Activated CD8-positive, alpha-beta T cell treated with anti-CD3 and anti-CD28 coated beads, Interleukin-2, amount 10 ng/mL, durations not matched to agents 7 days and 5 days (primary cell): ENCODE results near the gene SERPINC1. TPM values are rescaled to one million over a fixed set of nuclear protein-coding genes. Genes with fewer than 3 reads are reported as not detected.
"Not testable (repeated sequence)": the region's sequence is repeated elsewhere in the genome, so short reads cannot be mapped to it uniquely, and the experiment has no call there.

Source experiments
- ATAC-seq: fragments of 150-1000 bp; cut with Tn5 transposase; one replicate; pipeline ENCODE4 v1.10.0; 2021; ENCODE audit warnings: moderate library complexity
- CTCF ChIA-PET: fragments of 350-600 bp; sonication (Branson Sonifier 250); formaldehyde crosslinking; loops from one replicate; lab custom pipeline; 2021; ENCODE audit warnings: antibody characterized with exemption; lab: Charles Lee
- POLR2A ChIA-PET: fragments of 350-600 bp; sonication (Branson Sonifier 250); formaldehyde crosslinking; loops from one replicate; lab custom pipeline; 2021; ENCODE audit warnings: antibody characterized with exemption; lab: Charles Lee
- DNase-seq: peaks from one replicate; pipeline ENCODE4 v3.0.0-alpha.2; 2020
- H3K27ac Mint-ChIP-seq: one replicate; pipeline ENCODE4 v1.8.0; 2021; ENCODE audit warnings: mild to moderate bottlenecking, mixed read lengths
- H3K27me3 Mint-ChIP-seq: one replicate; pipeline ENCODE4 v1.8.0; 2021; ENCODE audit warnings: low read depth, mixed read lengths
- H3K36me3 Mint-ChIP-seq: one replicate; pipeline ENCODE4 v1.8.0; 2021; ENCODE audit warnings: low read depth, mixed read lengths
- H3K4me1 Mint-ChIP-seq: one replicate; pipeline ENCODE4 v1.8.0; 2021; ENCODE audit warnings: low read depth, mixed read lengths
- H3K4me3 Mint-ChIP-seq: one replicate; pipeline ENCODE4 v1.8.0; 2021; ENCODE audit warnings: mild to moderate bottlenecking, mixed read lengths
- H3K9me3 Mint-ChIP-seq: one replicate; pipeline ENCODE4 v1.8.0; 2022; ENCODE audit warnings: mixed read lengths; ENCODE audit not compliant: insufficient read depth
- total RNA-seq, 2 experiments: library from RNA; stranded (reverse); gene quantifications; one replicate each; pipeline ENCODE4 v1.2.3, GENCODE V29; 2021

Gene SERPINC1
- total RNA-seq, 2 experiments from 2014 or later = not detected

DNA sequence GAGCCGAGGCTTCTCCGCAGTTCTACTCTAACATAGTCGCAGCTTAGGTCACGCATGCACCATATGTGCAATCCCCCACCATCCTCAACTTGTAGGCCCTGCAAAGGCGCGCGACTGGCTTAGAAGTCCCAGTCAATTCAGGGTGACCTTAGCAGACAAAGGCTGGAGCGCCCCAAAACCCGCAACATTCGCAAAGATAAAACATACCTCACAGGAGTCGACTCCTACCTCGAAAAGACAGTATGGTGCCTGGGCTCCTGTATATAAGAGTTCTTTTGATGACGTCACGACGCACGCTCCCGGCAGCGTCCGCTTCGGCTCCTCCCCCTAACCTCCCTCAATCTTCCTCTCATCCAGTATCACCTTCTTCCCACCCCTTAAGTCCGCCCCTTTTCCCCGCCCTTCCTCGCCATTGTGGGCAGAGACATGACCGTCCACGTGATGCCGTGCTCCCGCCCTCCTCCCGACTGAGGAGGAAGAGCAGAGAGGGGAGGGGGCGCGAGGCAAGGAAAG is 49.3 kb downstream of the SERPINC1 start, which contains the start of gene GAS5:
Gene GAS5 (minus strand): TSS at position 237 of the 513 bp plus-strand sequence.
- ChIA-PET POLR2A (interaction anchor here (0.5 to 4.6 kb wide), 25 partner anchors 8 to 1136 kb away, joined by 3 to 36 read pairs (median 3); partner anchors contain the start of genes CENPL, DARS2, KLHL20 and PRDX6), CTCF (interaction anchor here (0.6 to 3.2 kb wide), 7 partner anchors 10 to 438 kb away, joined by 3 to 12 read pairs (median 4); partner anchors contain the start of genes CENPL, DARS2 and KLHL20)
- H3K36me3 Mint-ChIP-seq = peaks cover 61% of the 10 kb centered on the region

DNA sequence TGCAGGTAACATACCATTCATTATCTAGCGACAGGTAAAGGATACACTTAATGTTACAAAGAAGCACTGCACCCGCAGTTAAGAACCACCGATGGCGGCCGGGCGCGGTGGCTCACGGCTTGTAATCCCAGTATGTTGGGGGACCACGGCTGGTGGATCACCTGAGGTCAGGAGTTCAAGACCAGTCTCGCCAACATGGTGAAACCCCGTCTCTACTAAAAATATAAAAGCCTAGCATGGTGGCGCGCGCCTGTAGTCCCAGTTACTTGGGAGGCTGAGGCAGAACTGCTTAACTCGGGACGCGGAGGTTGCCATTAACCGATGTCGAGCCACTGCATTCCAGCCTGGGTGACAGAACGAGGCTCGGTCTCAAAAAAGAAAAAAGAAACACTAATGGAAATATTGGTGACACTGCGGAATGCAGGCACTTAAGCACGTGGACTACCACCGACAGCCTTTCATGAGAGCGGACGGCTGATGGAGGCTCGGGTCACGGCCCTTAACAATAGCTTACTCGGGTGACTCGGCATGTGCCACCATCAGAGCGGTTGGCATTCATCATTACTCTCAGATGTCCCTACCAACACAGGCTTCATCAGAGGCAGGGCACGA is 49.9 kb downstream of the SERPINC1 start:
- H3K27ac Mint-ChIP-seq = peak overlapping the region; percentile 94
- DNase-seq = no peak
- H3K36me3 Mint-ChIP-seq = peaks cover 63% of the 10 kb centered on the region
- no peaks in the 10 kb centered on the region for H3K9me3 Mint-ChIP-seq
- peaks cover 68% of the 10 kb centered on the region for H3K4me1 Mint-ChIP-seq
- ChIA-PET CTCF (interaction anchor here (0.6 to 3.2 kb wide), 3 partner anchors 23 to 437 kb away, joined by 3 to 12 read pairs (median 4); partner anchors contain the start of genes CENPL and DARS2), POLR2A (interaction anchor here (0.6 to 4.6 kb wide), 13 partner anchors 9 to 1137 kb away, joined by 3 to 36 read pairs (median 3); partner anchors contain the start of genes CENPL, DARS2, KLHL20 and PRDX6)
- H3K4me3 Mint-ChIP-seq = peak overlapping the region; percentile 89
- no peaks in the 10 kb centered on the region for H3K27me3 Mint-ChIP-seq
- ATAC-seq = no peak

More for the DNA sequence above, 49.3 kb downstream of the SERPINC1 start, which contains the start of gene GAS5:
- H3K4me3 Mint-ChIP-seq = peak within 1 kb of the TSS; percentile 89
- no peaks in the 10 kb centered on the region for H3K27me3 Mint-ChIP-seq
- ATAC-seq (peak; percentile 80), DNase-seq (peak; percentile 100)
- H3K4me1 Mint-ChIP-seq = peaks cover 66% of the 10 kb centered on the region
- peak within 1 kb of the TSS; percentile 94 for H3K27ac Mint-ChIP-seq
- H3K9me3 Mint-ChIP-seq = no peaks in the 10 kb centered on the region

DNA sequence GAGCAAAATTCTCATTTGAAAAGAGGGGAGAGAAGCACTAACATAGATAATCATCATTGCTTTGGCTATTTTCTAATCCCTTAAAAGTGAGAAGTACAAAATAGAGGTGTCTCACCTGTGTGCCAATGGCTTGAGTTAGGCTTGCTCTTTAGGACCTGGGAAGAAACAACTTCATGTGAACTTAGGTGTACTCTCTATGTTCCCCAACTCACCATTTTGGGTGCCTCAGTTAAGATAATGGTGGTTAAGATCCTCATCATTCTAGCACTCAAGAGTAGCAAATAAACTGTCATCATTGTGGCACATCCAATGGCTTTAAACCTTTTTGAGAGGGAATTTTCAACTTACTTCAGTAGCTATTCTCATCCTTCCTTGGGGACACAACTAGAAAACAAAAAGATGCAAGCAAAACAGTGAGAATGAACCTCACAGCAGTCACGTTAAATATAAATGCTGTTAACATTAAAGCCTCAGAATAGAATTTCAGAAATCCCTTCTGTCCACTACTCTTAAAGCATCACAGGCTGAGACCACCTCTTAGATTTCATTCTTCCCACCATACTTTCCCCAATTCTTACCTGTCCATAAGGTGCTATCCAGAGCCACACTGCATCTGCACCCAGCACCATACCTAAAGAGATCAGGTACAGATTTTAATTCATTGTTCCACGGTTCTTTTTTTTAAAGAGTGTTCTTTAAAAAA is 50.6 kb downstream of the SERPINC1 start:
- ChIA-PET CTCF (interaction anchor here (0.6 to 3.2 kb wide), 3 partner anchors 9 to 437 kb away, joined by 3 to 12 read pairs (median 3); no protein-coding TSS in a partner anchor), POLR2A (interaction anchor here (0.7 to 4.6 kb wide), 3 partner anchors 8 to 42 kb away, joined by 3 to 36 read pairs (median 4); partner anchors contain the start of genes CENPL and DARS2)
- peaks cover 69% of the 10 kb centered on the region for H3K4me1 Mint-ChIP-seq
- DNase-seq (no peak), ATAC-seq (no peak)
- H3K27ac Mint-ChIP-seq = peak overlapping the region; percentile 94
- H3K27me3 Mint-ChIP-seq = no peaks in the 10 kb centered on the region
- peaks cover 67% of the 10 kb centered on the region for H3K36me3 Mint-ChIP-seq
- H3K9me3 Mint-ChIP-seq = no peaks in the 10 kb centered on the region
- H3K4me3 Mint-ChIP-seq = peak overlapping the region; percentile 89

DNA sequence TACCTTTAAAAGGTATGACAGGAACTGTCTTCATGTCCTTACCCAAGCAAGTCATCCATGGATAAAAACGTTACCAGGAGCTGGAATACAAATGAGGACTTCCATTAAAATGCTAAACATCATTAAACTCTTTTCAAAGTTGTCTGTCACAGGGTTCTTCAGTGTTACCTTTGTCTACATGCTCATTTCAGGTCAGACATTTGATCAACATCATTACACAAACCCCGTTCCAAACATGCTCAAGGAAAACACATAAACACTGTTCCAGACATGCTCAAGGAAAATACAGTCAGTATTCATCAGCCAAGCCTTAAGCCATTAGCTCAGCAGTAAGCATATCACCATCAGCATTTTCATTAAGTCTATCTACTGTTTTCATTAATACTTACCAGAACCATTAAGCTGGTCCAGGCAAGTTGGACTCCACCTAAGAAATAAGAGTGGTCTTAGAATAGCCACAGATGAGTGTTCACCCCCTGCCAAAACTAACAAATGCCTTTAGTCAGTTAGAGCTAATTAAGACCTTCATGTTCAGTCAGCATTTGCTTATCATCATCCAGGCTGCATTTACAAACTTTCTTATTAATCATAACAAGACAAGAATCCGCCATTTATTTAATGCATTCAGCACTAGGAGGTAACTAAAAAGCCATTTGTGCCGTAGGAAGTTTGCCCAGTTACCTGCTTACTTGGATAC is 51.5 kb downstream of the SERPINC1 start:
- ChIA-PET POLR2A (interaction anchor here (0.7 to 4.6 kb wide), 3 partner anchors 9 to 41 kb away, joined by 3 to 36 read pairs (median 4); partner anchors contain the start of genes CENPL and DARS2), CTCF (interaction anchor here (0.8 to 1.6 kb wide), 3 partner anchors 8 to 436 kb away, joined by 3 to 6 read pairs (median 3); no protein-coding TSS in a partner anchor)
- no peak for ATAC-seq
- Mint-ChIP-seq H3K27me3 (no peaks in the 10 kb centered on the region), H3K4me1 (peaks cover 59% of the 10 kb centered on the region), H3K9me3 (no peaks in the 10 kb centered on the region), H3K27ac (peak overlapping the region; percentile 94), H3K36me3 (peaks cover 65% of the 10 kb centered on the region), H3K4me3 (peak overlapping the region; percentile 89)
- DNase-seq = no peak

DNA sequence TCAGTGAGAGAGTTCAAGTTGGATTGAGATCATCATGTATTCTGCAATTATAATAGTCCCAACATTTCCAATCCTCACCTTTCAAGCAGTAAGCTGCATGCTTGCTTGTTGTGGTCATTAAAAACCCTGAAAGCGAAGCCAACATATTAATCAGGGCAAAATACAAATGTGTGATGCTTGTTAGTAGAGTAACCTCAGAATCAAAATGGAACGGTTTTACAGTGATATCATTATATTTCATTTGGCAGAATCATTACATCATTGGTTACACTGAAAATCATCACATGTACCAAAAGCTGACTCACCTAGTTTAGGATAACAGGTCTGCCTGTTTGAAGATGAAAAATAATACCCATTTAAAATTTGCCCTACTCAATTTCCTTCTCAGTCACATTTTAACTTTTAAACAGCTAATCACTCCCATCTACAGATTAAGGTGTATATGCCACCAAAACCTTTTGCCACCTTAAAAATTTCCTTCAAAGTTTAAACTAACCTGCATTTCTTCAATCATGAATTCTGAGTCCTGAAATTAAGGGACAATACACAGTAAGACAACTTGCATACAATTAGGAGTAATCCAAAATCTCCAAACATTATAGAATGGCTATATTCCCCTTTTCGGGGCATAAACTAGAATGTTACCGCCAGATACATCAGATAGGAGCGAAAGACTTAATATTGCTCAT is 52.8 kb downstream of the SERPINC1 start:
- CTCF ChIA-PET = interaction anchor here (0.6 to 1.6 kb wide), 3 partner anchors 19 to 435 kb away, joined by 3 to 6 read pairs (median 4); no protein-coding TSS in a partner anchor
- H3K4me1 Mint-ChIP-seq = peaks cover 48% of the 10 kb centered on the region
- H3K36me3 Mint-ChIP-seq = peaks cover 67% of the 10 kb centered on the region

DNA sequence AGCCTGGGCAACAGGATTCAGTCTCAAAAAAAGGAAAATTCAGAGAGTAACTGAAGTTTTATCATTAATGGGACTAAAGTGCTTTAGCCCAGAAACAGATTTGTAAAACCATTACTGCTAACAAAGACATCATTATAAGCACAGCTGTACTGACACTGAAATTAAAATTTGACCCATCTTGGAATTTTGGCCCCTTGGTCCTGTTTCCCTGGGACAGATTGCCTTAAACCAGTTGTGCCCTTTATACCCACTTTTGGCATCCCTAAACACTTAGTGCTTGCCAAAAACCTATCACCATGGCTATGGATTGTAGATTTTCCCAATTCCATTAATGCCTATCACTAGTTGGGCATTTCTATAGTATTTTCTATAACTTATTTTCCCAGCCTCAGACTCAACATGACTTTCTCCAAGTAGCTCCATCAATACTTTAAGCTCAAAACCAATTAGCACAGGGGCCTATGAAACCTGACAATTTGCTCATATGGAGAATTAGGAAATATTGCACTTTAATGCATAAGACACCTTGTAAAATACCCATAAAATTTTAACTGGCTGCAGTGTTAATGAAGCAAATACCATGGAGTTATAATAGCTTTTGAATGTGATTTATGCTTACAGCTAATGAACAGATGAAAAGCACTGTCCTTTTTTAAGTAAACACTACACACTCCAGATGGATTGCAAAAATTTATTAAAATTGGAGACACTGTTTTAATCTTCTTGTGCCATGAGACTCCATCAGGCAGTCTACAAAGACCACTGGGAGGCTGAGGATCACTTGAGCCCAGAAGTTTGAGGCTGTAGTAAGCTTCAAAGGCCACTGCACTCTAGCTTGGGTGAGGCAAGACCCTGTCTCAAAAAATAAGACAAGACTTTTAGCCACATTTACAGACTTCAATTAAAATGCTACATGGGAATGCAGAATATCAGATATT is 53.6 kb downstream of the SERPINC1 start:
- CTCF ChIA-PET = interaction anchor here (0.6 to 1.1 kb wide), 4 partner anchors 20 to 354 kb away, joined by 3 to 4 read pairs (median 3); no protein-coding TSS in a partner anchor
- DNase-seq = no peak

More for the DNA sequence above, 52.8 kb downstream of the SERPINC1 start:
- DNase-seq (no peak), ATAC-seq (no peak)
- no peaks in the 10 kb centered on the region for H3K9me3 Mint-ChIP-seq
- peak overlapping the region; percentile 89 for H3K4me3 Mint-ChIP-seq
- H3K27me3 Mint-ChIP-seq = no peaks in the 10 kb centered on the region
- peak overlapping the region; percentile 67 for H3K27ac Mint-ChIP-seq
- POLR2A ChIA-PET = interaction anchor here (0.7 to 1.7 kb wide), 2 partner anchors 12 to 40 kb away, joined by 3 to 6 read pairs; no protein-coding TSS in a partner anchor

DNA sequence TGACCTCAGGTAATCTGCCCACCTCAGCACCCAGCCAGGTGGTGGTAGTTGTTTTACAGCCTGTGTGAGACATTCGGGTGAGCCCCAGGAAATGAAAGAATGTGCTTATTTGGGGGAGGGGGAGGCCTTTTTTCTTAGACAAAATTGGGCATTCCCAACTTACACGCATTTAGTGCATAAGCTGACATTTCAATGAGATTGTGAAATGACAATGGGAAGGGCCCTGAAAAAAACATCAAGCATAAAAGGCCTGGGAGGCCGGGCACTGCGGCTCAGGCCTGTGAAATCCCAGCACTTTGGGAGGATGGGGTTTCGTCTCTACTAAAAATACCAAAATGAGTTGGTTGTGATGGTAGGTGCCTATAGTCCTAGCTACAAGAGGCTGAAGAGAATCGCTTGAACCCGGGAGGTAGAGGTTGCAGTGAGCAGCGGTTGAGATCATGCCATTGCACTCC is 54.3 kb downstream of the SERPINC1 start:
- ATAC-seq (no peak), DNase-seq (no peak)
- Mint-ChIP-seq H3K27me3 (no peaks in the 10 kb centered on the region), H3K9me3 (no peaks in the 10 kb centered on the region), H3K27ac (no peak overlapping the region), H3K36me3 (peaks cover 70% of the 10 kb centered on the region), H3K4me3 (peak overlapping the region; percentile 40), H3K4me1 (peaks cover 41% of the 10 kb centered on the region)
- ChIA-PET POLR2A (interaction anchor here (1.1 to 1.7 kb wide), 3 partner anchors 11 to 39 kb away, joined by 3 to 6 read pairs (median 3); no protein-coding TSS in a partner anchor), CTCF (no interaction called here)

More for the DNA sequence above, 53.6 kb downstream of the SERPINC1 start:
- H3K36me3 Mint-ChIP-seq = peaks cover 67% of the 10 kb centered on the region
- H3K4me3 Mint-ChIP-seq = peak overlapping the region; percentile 89
- POLR2A ChIA-PET = interaction anchor here (1.1 to 1.7 kb wide), 3 partner anchors 11 to 40 kb away, joined by 3 to 6 read pairs (median 3); no protein-coding TSS in a partner anchor
- H3K9me3 Mint-ChIP-seq = no peaks in the 10 kb centered on the region
- H3K27ac Mint-ChIP-seq = peak overlapping the region; percentile 67
- ATAC-seq = no peak
- no peaks in the 10 kb centered on the region for H3K27me3 Mint-ChIP-seq
- H3K4me1 Mint-ChIP-seq = peaks cover 41% of the 10 kb centered on the region

DNA sequence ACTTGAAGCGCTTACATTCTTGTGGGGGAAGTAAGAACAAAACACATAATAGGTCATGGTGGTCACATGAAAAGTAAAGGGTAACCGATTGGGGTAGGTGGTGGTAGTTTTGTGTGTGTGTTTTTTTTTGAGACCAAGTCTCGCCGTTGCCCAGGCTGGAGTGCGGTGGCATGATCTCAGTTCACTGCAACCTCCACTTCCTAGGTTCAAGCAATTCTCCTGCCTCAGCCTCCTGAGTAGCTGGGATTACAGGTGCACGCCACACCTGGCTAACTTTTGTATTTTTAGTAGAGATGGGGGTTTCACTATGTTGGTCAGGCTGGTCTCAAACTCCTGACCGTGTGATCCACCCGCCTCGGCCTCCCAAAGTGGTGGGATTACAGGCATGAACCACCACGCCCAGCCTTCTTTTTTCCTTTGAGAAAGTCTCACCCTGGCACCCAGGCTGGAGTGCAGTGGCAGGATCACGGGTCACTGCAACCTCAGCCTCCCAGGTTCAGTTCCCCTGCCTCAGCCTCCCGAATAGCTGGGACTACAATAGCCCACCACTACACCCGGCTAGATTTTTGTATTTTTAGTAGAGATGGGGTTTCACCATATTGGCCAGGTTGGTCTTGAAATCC is 54.9 kb downstream of the SERPINC1 start:
- H3K9me3 Mint-ChIP-seq, CTCF ChIA-PET, ATAC-seq, DNase-seq, H3K27me3 Mint-ChIP-seq: not testable (repeated sequence)
- Mint-ChIP-seq H3K36me3 (peaks cover 71% of the 10 kb centered on the region), H3K4me1 (peaks cover 41% of the 10 kb centered on the region), H3K27ac (peak overlapping the region; percentile 40), H3K4me3 (peak overlapping the region; percentile 40)
- POLR2A ChIA-PET = interaction anchor here (1.1 to 1.7 kb wide), 3 partner anchors 10 to 39 kb away, joined by 3 to 6 read pairs (median 3); no protein-coding TSS in a partner anchor

DNA sequence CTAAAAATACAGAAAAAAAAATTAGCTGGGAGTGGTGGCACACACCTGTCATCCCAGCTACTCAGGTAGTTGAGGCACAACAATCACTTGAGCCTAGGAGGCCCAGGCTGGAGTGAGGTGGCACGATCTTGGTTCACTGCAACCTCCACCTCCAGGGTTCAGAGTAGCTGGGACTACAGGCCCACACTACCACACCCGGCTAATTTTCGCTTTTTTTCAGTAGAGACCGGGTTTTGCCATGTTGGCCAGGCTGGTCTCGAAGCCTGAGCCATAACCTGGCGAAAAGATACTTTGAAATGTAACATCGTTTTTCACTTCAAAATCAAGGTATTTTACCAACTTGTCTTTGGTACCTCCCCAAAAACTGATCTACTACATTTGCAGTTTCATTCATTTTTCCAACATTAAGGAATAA is 55.4 kb downstream of the SERPINC1 start:
- no peak overlapping the region for H3K4me3 Mint-ChIP-seq
- H3K27ac Mint-ChIP-seq = peak overlapping the region; percentile 40
- ChIA-PET POLR2A (no interaction called here), CTCF (no interaction called here)
- ATAC-seq (peak; percentile 8), DNase-seq (no peak)
- peaks cover 66% of the 10 kb centered on the region for H3K36me3 Mint-ChIP-seq
- peaks cover 39% of the 10 kb centered on the region for H3K4me1 Mint-ChIP-seq
- H3K9me3 Mint-ChIP-seq = no peaks in the 10 kb centered on the region
- no peaks in the 10 kb centered on the region for H3K27me3 Mint-ChIP-seq
